Measurements from ENCODE around the gene TP53AIP1.

DNA sequence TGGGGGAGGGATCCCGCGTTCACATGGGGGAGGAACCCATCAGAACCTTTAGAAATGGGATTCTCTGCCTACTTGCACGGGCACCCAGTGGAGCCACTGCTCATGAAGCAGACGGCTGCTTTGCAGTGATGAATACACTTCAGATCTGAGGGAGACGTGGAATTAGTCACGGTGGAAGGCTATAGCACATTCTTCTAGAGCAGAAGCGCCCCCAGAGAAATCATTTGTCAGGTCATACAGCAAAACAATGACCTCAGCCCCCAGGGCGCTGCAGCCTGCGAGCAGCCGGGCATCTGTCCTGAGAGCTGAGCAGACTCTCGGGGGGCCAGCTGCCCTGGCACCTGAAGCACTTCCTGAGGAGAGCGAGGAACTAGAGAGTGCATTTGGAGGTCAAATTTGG lies 12.7 kb downstream of the TP53AIP1 start:
- TF ChIP-seq, protein P1, sequence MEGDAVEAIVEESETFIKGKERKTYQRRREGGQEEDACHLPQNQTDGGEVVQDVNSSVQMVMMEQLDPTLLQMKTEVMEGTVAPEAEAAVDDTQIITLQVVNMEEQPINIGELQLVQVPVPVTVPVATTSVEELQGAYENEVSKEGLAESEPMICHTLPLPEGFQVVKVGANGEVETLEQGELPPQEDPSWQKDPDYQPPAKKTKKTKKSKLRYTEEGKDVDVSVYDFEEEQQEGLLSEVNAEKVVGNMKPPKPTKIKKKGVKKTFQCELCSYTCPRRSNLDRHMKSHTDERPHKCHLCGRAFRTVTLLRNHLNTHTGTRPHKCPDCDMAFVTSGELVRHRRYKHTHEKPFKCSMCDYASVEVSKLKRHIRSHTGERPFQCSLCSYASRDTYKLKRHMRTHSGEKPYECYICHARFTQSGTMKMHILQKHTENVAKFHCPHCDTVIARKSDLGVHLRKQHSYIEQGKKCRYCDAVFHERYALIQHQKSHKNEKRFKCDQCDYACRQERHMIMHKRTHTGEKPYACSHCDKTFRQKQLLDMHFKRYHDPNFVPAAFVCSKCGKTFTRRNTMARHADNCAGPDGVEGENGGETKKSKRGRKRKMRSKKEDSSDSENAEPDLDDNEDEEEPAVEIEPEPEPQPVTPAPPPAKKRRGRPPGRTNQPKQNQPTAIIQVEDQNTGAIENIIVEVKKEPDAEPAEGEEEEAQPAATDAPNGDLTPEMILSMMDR (IDR thresholded peaks at IDR 0.05; ENCODE audit: poor library complexity): no peak
- TF ChIP-seq EZH2 (IDR thresholded peaks at IDR 0.05; ENCODE audit: borderline replicate concordance): no peak

Data from hepatocyte (in vitro differentiated cells).